OCI-LY3 (cell line): Measurements from ENCODE around the gene PRKAR2A.

Experiments
- CTCF ChIP-seq: fragments of 200-600, 300-600 bp; sonication (generic); IDR thresholded peaks from 2 replicates; pipeline ENCODE4 v1.5.1; 2014; ENCODE audit warnings: antibody characterized with exemption, low read length, low read depth
- EZH2phosphoT487 ChIP-seq: fragments of 200-600 bp; shearing (Covaris generic); IDR thresholded peaks from 2 replicates; pipeline ENCODE4 v1.6.1; 2018; ENCODE audit warnings: antibody characterized with exemption, mixed run types, low read depth

GRCh38 chr3:48804930-48805329, 42.7 kb downstream of the PRKAR2A start:
- TF ChIP-seq CTCF (no peak), EZH2phosphoT487 (no peak)
